Glutamatergic neuron (in vitro differentiated cells): Measurements from ENCODE around the gene MFAP3. TPM values are rescaled to one million over a fixed set of nuclear protein-coding genes. Genes with fewer than 3 reads are reported as not detected.

ENCODE experiments used
- DNase-seq: peaks from one replicate; pipeline ENCODE4 v3.0.0; 2022
- H3K27ac Mint-ChIP-seq: one replicate; pipeline ENCODE4 v1.8.0; 2020; ENCODE audit warnings: mild to moderate bottlenecking, mixed read lengths, inconsistent platforms; ENCODE audit not compliant: unreplicated experiment
- H3K27me3 Mint-ChIP-seq: one replicate; pipeline ENCODE4 v1.8.0; 2020; ENCODE audit warnings: mild to moderate bottlenecking, moderate library complexity, mixed read lengths, inconsistent platforms; ENCODE audit not compliant: unreplicated experiment
- H3K36me3 Mint-ChIP-seq: one replicate; pipeline ENCODE4 v1.8.0; 2020; ENCODE audit warnings: mild to moderate bottlenecking, mixed read lengths, inconsistent platforms; ENCODE audit not compliant: unreplicated experiment
- H3K4me1 Mint-ChIP-seq: one replicate; pipeline ENCODE4 v1.8.0; 2020; ENCODE audit warnings: mild to moderate bottlenecking, low read depth, mixed read lengths, inconsistent platforms; ENCODE audit not compliant: unreplicated experiment
- H3K4me3 Mint-ChIP-seq: one replicate; pipeline ENCODE4 v1.8.0; 2020; ENCODE audit warnings: mild to moderate bottlenecking, mixed read lengths, inconsistent platforms; ENCODE audit not compliant: unreplicated experiment
- H3K9me3 Mint-ChIP-seq: one replicate; pipeline ENCODE4 v1.8.0; 2020; ENCODE audit warnings: mild to moderate bottlenecking, moderate library complexity, mixed read lengths, inconsistent platforms; ENCODE audit not compliant: unreplicated experiment
- CTCF ChIP-seq: fragments of 200-600 bp; sonication (generic); IDR thresholded peaks from one replicate; pipeline ENCODE4 v1.5.0; 2021; ENCODE audit not compliant: partially characterized antibody, unreplicated experiment
- long read RNA-seq: library from polyadenylated mRNA; unstranded; transcript quantifications from one replicate; pipeline ENCODE4 v2.0.0, GENCODE V29; 2020; ENCODE audit not compliant: unreplicated experiment
- total RNA-seq: library from RNA; stranded (reverse); fragmentation: NEBNext Ultra II Directional; extraction: Animal tissue kit (Norgen Biotek cat#: 25700); gene quantifications from one replicate; pipeline ENCODE4 v1.2.1, GENCODE V29; 2021; ENCODE audit not compliant: unreplicated experiment

Gene MFAP3
- total RNA-seq: 45.3 TPM
- long read RNA-seq, partial matches to known transcripts: 0 of 2 reads
- long read RNA-seq, other reads (novel, unspliced or antisense): 0 of 2 reads

DNA sequence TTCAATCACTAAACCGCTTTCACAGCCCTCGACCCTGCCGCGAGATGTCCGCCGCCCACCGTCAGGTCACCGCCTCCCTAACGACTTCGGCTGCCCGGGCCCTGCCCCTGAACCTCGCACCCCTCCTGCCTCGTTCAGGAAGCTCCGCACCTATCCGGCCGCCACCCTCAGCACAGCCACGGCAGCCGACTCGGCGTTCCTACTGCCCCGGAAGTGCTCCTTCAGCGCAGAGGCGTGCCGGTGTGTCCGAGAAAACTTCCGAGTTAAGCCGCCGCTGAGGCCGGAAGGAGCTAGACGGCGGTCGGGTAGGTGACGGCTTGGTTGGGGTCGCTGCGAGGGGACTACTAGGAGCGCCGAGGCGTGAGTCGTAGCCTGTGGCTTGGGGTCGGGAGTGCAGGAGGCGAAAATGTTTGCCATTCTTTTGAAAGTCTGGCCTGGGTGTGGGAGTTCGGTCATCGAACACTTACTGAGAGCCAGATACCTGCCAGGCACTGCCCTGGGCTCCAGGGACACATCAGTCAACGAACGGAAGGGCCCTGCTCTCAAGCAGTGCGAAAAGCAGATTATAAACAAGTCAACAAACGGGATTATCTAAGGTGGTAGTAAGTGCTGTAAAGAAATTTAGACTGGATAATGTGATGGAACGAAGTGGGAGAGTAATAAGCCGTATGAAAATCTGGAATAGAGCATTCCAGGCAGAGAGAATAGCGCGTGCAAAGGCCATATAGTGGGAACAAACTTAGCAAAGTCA is at the start of gene MFAP3, which contains the start of gene FAM114A2:
TSS of gene MFAP3 (plus strand) at position 261 of the 751 bp plus-strand sequence. CDS start 10,756 bp downstream, outside the sequence.
TSS of gene FAM114A2 (minus strand) at position 204 of the 751 bp plus-strand sequence. CDS start 3,957 bp downstream, outside the sequence.
- peak within 1 kb of the TSS; percentile 100 for H3K4me3 Mint-ChIP-seq
- H3K4me1 Mint-ChIP-seq: peaks cover 5% of the 10 kb centered on the region
- H3K9me3 Mint-ChIP-seq: peaks cover 7% of the 10 kb centered on the region
- TF ChIP-seq CTCF: peak; percentile 15
- peaks cover 4% of the 10 kb centered on the region for H3K27me3 Mint-ChIP-seq
- peak within 1 kb of the TSS; percentile 95 for H3K27ac Mint-ChIP-seq
- peak; percentile 93 for DNase-seq
- no peaks in the 10 kb centered on the region for H3K36me3 Mint-ChIP-seq

DNA sequence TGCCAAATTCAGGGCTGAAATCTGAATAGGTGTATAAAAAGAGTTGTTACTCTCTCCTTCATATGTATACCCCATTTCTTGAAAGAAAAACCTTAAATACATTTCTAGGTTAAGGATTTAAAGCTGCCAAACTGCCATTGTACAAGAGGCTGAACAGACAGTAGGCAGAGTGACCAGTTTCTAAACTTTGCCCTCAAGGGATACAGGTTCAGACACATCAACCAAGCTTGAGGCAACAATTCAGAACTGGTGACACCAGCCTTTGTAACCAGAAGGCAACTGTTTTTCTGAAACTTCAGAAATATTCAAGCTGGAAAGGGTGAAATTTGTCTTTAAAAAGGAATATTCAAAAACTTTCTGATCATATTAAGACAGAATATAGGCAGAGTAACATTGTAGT is 47.6 kb upstream of the MFAP3 start:
- Mint-ChIP-seq H3K9me3 (no peaks in the 10 kb centered on the region), H3K27me3 (peaks cover 2% of the 10 kb centered on the region), H3K4me3 (no peak overlapping the region), H3K36me3 (no peaks in the 10 kb centered on the region), H3K4me1 (no peaks in the 10 kb centered on the region), H3K27ac (no peak overlapping the region)
- DNase-seq: no peak
- no peak for TF ChIP-seq CTCF

- no peak overlapping the region for H3K27ac Mint-ChIP-seq
- H3K9me3 Mint-ChIP-seq: no peaks in the 10 kb centered on the region
- H3K4me1 Mint-ChIP-seq: no peaks in the 10 kb centered on the region
- H3K36me3 Mint-ChIP-seq: no peaks in the 10 kb centered on the region
- H3K27me3 Mint-ChIP-seq: no peaks in the 10 kb centered on the region
- DNase-seq: no peak
- TF ChIP-seq CTCF: no peak
- no peak overlapping the region for H3K4me3 Mint-ChIP-seq
These were observed 40.8 kb upstream of the MFAP3 start for GRCh38 chr5:153998010-153998409.

GRCh38 chr5:153998768-153999167 is 40.0 kb upstream of the MFAP3 start:
- Mint-ChIP-seq H3K9me3 (no peaks in the 10 kb centered on the region), H3K4me1 (no peaks in the 10 kb centered on the region), H3K27me3 (no peaks in the 10 kb centered on the region), H3K36me3 (no peaks in the 10 kb centered on the region), H3K4me3 (no peak overlapping the region), H3K27ac (no peak overlapping the region)
- no peak for TF ChIP-seq CTCF
- no peak for DNase-seq

- Mint-ChIP-seq H3K4me3 (no peak overlapping the region), H3K9me3 (no peaks in the 10 kb centered on the region), H3K27ac (no peak overlapping the region), H3K27me3 (no peaks in the 10 kb centered on the region), H3K4me1 (no peaks in the 10 kb centered on the region), H3K36me3 (peaks cover 4% of the 10 kb centered on the region)
- no peak for DNase-seq
- TF ChIP-seq CTCF: no peak
These were observed 38.8 kb upstream of the MFAP3 start for GRCh38 chr5:153999995-154000394.
